K562 (cell line): ENCODE data around the gene GANAB. TPM values are rescaled to one million over a fixed set of nuclear protein-coding genes. Genes with fewer than 3 reads are reported as not detected.

ENCODE experiments used
- ADNP ChIP-seq: fragments of 200-800 bp; sonication (Bioruptor generic); IDR thresholded peaks from 2 replicates; pipeline ENCODE4 v1.6.1; 2016; ENCODE audit warnings: missing genetic modification characterization, missing compliant biosample characterization
- ATF7 ChIP-seq: fragments of 450-650 bp; IDR thresholded peaks from 2 replicates; pipeline ENCODE4 v1.7.1; 2014; ENCODE audit warnings: mild to moderate bottlenecking, moderate library complexity
- CEBPG ChIP-seq, 3 experiments: fragments of 200-800 bp in 1 of 3; sonication (Bioruptor generic) in 1 of 3; sonication (generic) in 1 of 3; formaldehyde crosslinking in 1 of 3; IDR thresholded peaks in 2 of 3; conservative IDR thresholded peaks in 1 of 3; 2 replicates each; pipeline versions ENCODE4 v1.6.1 to v1.8.0; 2016 to 2022; ENCODE audit warnings: missing compliant biosample characterization in 2 of 3, missing genetic modification characterization in 2 of 3, mild to moderate bottlenecking in 1 of 3, missing genetic modification reagents in 1 of 3
- FOS ChIP-seq: IDR thresholded peaks from 3 replicates; pipeline ENCODE4 v1.6.1; 2011; ENCODE audit not compliant: insufficient read length; ENCODE audit errors: extremely low read depth
- HDAC2 ChIP-seq: fragments of 450-650 bp; IDR thresholded peaks from 2 replicates; pipeline ENCODE4 v1.6.1; 2016; ENCODE audit warnings: mild to moderate bottlenecking
- HEY1 ChIP-seq: fragments of 250-450 bp; sonication (Bioruptor Pico); IDR thresholded peaks from 2 replicates; pipeline ENCODE4 v1.5.0; 2020; ENCODE audit warnings: mild to moderate bottlenecking, moderate library complexity, borderline replicate concordance
- MAFG ChIP-seq: fragments of 450-650 bp; conservative IDR thresholded peaks from 2 replicates; pipeline ENCODE4 v1.6.1; 2016; ENCODE audit warnings: missing genetic modification characterization, missing compliant biosample characterization
- MBD2 ChIP-seq: sonication (generic); IDR thresholded peaks from 2 replicates; pipeline ENCODE4 v1.6.1; 2016; ENCODE audit warnings: low read depth, borderline replicate concordance
- MCM7 ChIP-seq, 2 experiments: fragments of 450-650 bp; IDR thresholded peaks; 2 replicates each; pipeline ENCODE4 v1.6.1; 2016 to 2018
- MECOM ChIP-seq: fragments of 250-450 bp; sonication (Bioruptor Pico); IDR thresholded peaks from 2 replicates; pipeline ENCODE4 v1.8.0; 2022; ENCODE audit warnings: inconsistent platforms
- MYBL2 ChIP-seq, 2 experiments: fragments of 450-650 bp in 1 of 2; sonication (generic) in 1 of 2; formaldehyde crosslinking in 1 of 2; IDR thresholded peaks; 2 replicates each; pipeline versions ENCODE4 v1.6.1 to v1.8.1; 2017 to 2022; ENCODE audit warnings: borderline replicate concordance in 1 of 2, inconsistent platforms in 1 of 2, low read depth in 1 of 2, mild to moderate bottlenecking in 1 of 2, missing genetic modification reagents in 1 of 2, moderate library complexity in 1 of 2
- NCOA4 ChIP-seq: fragments of 450-650 bp; IDR thresholded peaks from 2 replicates; pipeline ENCODE4 v1.6.1; 2018; ENCODE audit warnings: mild to moderate bottlenecking; ENCODE audit not compliant: partially characterized antibody
- NCOR1 ChIP-seq: fragments of 450-650 bp; IDR thresholded peaks from 2 replicates; pipeline ENCODE4 v1.6.1; 2016; ENCODE audit warnings: mild to moderate bottlenecking, moderate library complexity
- POLR3A ChIP-seq: IDR thresholded peaks from 2 replicates; pipeline ENCODE4 v1.6.1; 2011; ENCODE audit warnings: borderline replicate concordance, mild to moderate bottlenecking, moderate library complexity; ENCODE audit not compliant: insufficient read length, insufficient read depth; ENCODE audit errors: extremely low read depth
- POLR3G ChIP-seq: IDR thresholded peaks from 2 replicates; pipeline ENCODE4 v1.6.1; 2011; ENCODE audit not compliant: insufficient read length, insufficient replicate concordance; ENCODE audit errors: extremely low read depth
- PRPF4 ChIP-seq: fragments of 200-400 bp; formaldehyde crosslinking; IDR thresholded peaks from one replicate; pipeline ENCODE4 v1.6.1; 2017; ENCODE audit warnings: low read length, low read depth, mild to moderate bottlenecking; ENCODE audit not compliant: insufficient read depth, poor library complexity, severe bottlenecking
- PYGO2 ChIP-seq: fragments of 450-650 bp; IDR thresholded peaks from 2 replicates; pipeline ENCODE4 v1.6.1; 2016; ENCODE audit warnings: mild to moderate bottlenecking, missing genetic modification characterization, moderate library complexity, missing compliant biosample characterization
- SMAD3 ChIP-seq: fragments of 450-650 bp; formaldehyde crosslinking; conservative IDR thresholded peaks from 2 replicates; pipeline ENCODE4 v1.4.0; 2020; ENCODE audit warnings: mild to moderate bottlenecking
- SNAPC5 ChIP-seq: fragments of 250-450 bp; sonication (Bioruptor Pico); IDR thresholded peaks from 2 replicates; pipeline ENCODE4 v1.8.0; 2021; ENCODE audit warnings: moderate library complexity, mild to moderate bottlenecking, inconsistent platforms
- STAT6 ChIP-seq: sonication (generic); formaldehyde crosslinking; IDR thresholded peaks from 2 replicates; pipeline ENCODE4 v1.8.1; 2023; ENCODE audit warnings: mild to moderate bottlenecking, missing genetic modification reagents
- YY1 ChIP-seq, 3 experiments: IDR thresholded peaks; 2 replicates each; pipeline ENCODE4 v1.6.1; 2011; ENCODE audit warnings: low read length in 2 of 3, mild to moderate bottlenecking in 2 of 3, moderate library complexity in 2 of 3, borderline replicate concordance in 1 of 3, control low read depth in 1 of 3, low read depth in 1 of 3; ENCODE audit not compliant: insufficient read depth in 3 of 3, insufficient replicate concordance in 2 of 3, control insufficient read depth in 1 of 3, insufficient read length in 1 of 3; ENCODE audit errors: extremely low read depth in 1 of 3
- ZEB2 ChIP-seq: fragments of 450-650 bp; IDR thresholded peaks from 2 replicates; pipeline ENCODE4 v1.6.1; 2016
- ZKSCAN8 ChIP-seq: fragments of 200-800 bp; sonication (Bioruptor generic); IDR thresholded peaks from 2 replicates; pipeline ENCODE4 v1.6.1; 2016; ENCODE audit warnings: missing genetic modification characterization, missing compliant biosample characterization
- ZNF347 ChIP-seq: fragments of 450-650 bp; formaldehyde crosslinking; IDR thresholded peaks from 2 replicates; pipeline ENCODE4 v1.4.0; 2020; ENCODE audit warnings: low read depth, mild to moderate bottlenecking, moderate library complexity
- ZNF644 ChIP-seq: fragments of 200-800 bp; sonication (Bioruptor generic); IDR thresholded peaks from 2 replicates; pipeline ENCODE4 v1.6.1; 2016; ENCODE audit warnings: low read depth, missing genetic modification characterization, missing compliant biosample characterization
- ZNF785 ChIP-seq: fragments of 250-450 bp; sonication (Bioruptor Pico); IDR thresholded peaks from 2 replicates; pipeline ENCODE4 v1.4.0; 2020; ENCODE audit warnings: mild to moderate bottlenecking
- polyA plus RNA-seq, 8 experiments: library from polyadenylated mRNA; depleted of rRNA in 4 of 8; stranded (reverse) in 5 of 8; unstranded in 3 of 8; fragments of >200 nt; fragmentation: Nextera tagmentation in 2 of 8; fragmentation: Illumina TruSeq in 1 of 8; extraction: Ambion mirVana in 2 of 8; extraction: Trizol in 1 of 8; gene quantifications; 2 replicates each; pipeline versions ENCODE4 v1.2.1 to v1.2.3, GENCODE V29; 2011 to 2014; ENCODE audit warnings: inconsistent platforms in 1 of 8, missing spikeins in 1 of 8
- total RNA-seq, 7 experiments: library from RNA; depleted of rRNA in 6 of 7; stranded (reverse); fragments of >200 nt in 6 of 7; fragmentation: Illumina TruSeq in 2 of 7; extraction: Trizol in 2 of 7; gene quantifications; 2 replicates each; pipeline versions ENCODE4 v1.2.1 to v1.2.3, GENCODE V29; 2011 to 2021; ENCODE audit warnings: low replicate concordance in 1 of 7

The GANAB gene
- total and polyA plus RNA-seq, 9 of the 15 experiments (the other 6 are each of a cell fraction or from before 2014, with no cell fraction given), result 6.5 to 284 (median 161) TPM

- TF ChIP-seq NCOR1 (no peak), PRPF4 (no peak), PYGO2 (no peak), ZKSCAN8 (CRISPR knock-in tag) (no peak), FOS (no peak), CEBPG (CRISPR knock-in tag; IDR thresholded peaks at IDR 0.05) (no peak), CEBPG (tag; conservative IDR thresholded peaks at IDR 0.05 in 1 of 2, IDR thresholded peaks at IDR 0.05 in 1 of 2) (no peak), ADNP (tag) (no peak), SNAPC5 (CRISPR knock-in tag) (no peak), ZNF785 (CRISPR knock-in tag) (no peak), ZNF347 (no peak), YY1 (IDR thresholded peaks at IDR 0.05; ENCODE audit: borderline replicate concordance in 1 of 3, control insufficient read depth in 1 of 3, extremely low read depth in 1 of 3, insufficient read depth in 3 of 3, insufficient read length in 1 of 3, insufficient replicate concordance in 2 of 3, low read depth in 1 of 3, low read length in 2 of 3) (peak in 2 of 3 experiments; percentile 66 to 85), SMAD3 (CRISPR knock-in tag) (no peak), NCOA4 (no peak), MCM7 (IDR thresholded peaks at IDR 0.05) (no peak), MAFG (tag) (no peak), ZEB2 (peak; percentile 71; the same call in 1 of the 2 replicates), MBD2 (no peak), STAT6 (no peak), ATF7 (no peak), POLR3A (no peak), HEY1 (CRISPR knock-in tag) (no peak), HDAC2 (no peak), MYBL2 (IDR thresholded peaks at IDR 0.05; ENCODE audit: low read depth) (no peak), MYBL2 (CRISPR knock-in tag; IDR thresholded peaks at IDR 0.05; ENCODE audit: borderline replicate concordance) (no peak), MECOM (CRISPR knock-in tag) (no peak), POLR3G (no peak), ZNF644 (tag) (no peak)
These were observed 52.9 kb downstream of the GANAB start (continued) for GRCh38 chr11:62593434-62594044.
